Midbrain (tissue), 1 donor: ENCODE data around the gene SLC12A8.

Experiments used
- DNase-seq: peaks from one replicate; lab custom pipeline; 2025; lab: John Stamatoyannopoulos, UW

Gene SLC12A8

GRCh38 chr3:125151916-125152315 is 60.6 kb downstream of the SLC12A8 start:
- DNase-seq, result no peak

GRCh38 chr3:125151442-125151817 is 61.1 kb downstream of the SLC12A8 start:
- DNase-seq, result no peak

- no peak for DNase-seq
Observed at GRCh38 chr3:125150525-125151441, 61.8 kb downstream of the SLC12A8 start.

GRCh38 chr3:125149462-125149861 is 63.1 kb downstream of the SLC12A8 start:
- no peak for DNase-seq

- no peak for DNase-seq
Observed at GRCh38 chr3:125148836-125149235, 63.7 kb downstream of the SLC12A8 start.

- DNase-seq, result no peak
Observed at GRCh38 chr3:125148016-125148812, 64.3 kb downstream of the SLC12A8 start.

GRCh38 chr3:125147491-125147820 is 65.1 kb downstream of the SLC12A8 start:
- no peak for DNase-seq

GRCh38 chr3:125146626-125147490 is 65.7 kb downstream of the SLC12A8 start:
- DNase-seq, result peak; percentile 30

- no peak for DNase-seq
Observed at GRCh38 chr3:125145751-125146475, 66.6 kb downstream of the SLC12A8 start.

- no peak for DNase-seq
Observed at GRCh38 chr3:125144653-125145314, 67.8 kb downstream of the SLC12A8 start.

- no peak for DNase-seq
Observed at GRCh38 chr3:125143982-125144652, 68.4 kb downstream of the SLC12A8 start.

- no peak for DNase-seq
Observed at GRCh38 chr3:125143538-125143937, 69.0 kb downstream of the SLC12A8 start.

- no peak for DNase-seq
Observed at GRCh38 chr3:125142940-125143339, 69.6 kb downstream of the SLC12A8 start.

GRCh38 chr3:125142420-125142778 is 70.1 kb downstream of the SLC12A8 start:
- DNase-seq, result no peak

GRCh38 chr3:125141596-125142419 is 70.7 kb downstream of the SLC12A8 start:
- peak; percentile 33 for DNase-seq

GRCh38 chr3:125140818-125141595 is 71.5 kb downstream of the SLC12A8 start:
- DNase-seq, result no peak

GRCh38 chr3:125140011-125140817 is 72.3 kb downstream of the SLC12A8 start:
- no peak for DNase-seq

- no peak for DNase-seq
Observed at GRCh38 chr3:125139386-125139785, 73.2 kb downstream of the SLC12A8 start.
